Keratinocyte (primary cell): ENCODE results near the gene APOA5.

Experiments
- CTCF ChIP-seq, 3 experiments: IDR thresholded peaks in 1 of 3; conservative IDR thresholded peaks in 1 of 3; optimal IDR thresholded peaks in 1 of 3; 2 replicates in 2 of 3; 3 replicates in 1 of 3; pipeline versions ENCODE3 to v1.5.1; 2011; ENCODE audit warnings: low read length in 3 of 3, mild to moderate bottlenecking in 3 of 3, moderate library complexity in 2 of 3, control low read depth in 1 of 3, inconsistent platforms in 1 of 3; ENCODE audit not compliant: insufficient read depth in 2 of 3; ENCODE audit errors: extremely low read depth in 1 of 3
- EZH2 ChIP-seq: IDR thresholded peaks from one replicate; pipeline ENCODE4 v1.6.1; 2012; ENCODE audit warnings: inconsistent platforms, mild to moderate bottlenecking, low read length, moderate library complexity

- TF ChIP-seq CTCF (optimal IDR thresholded peaks at IDR 0.05 in 1 of 3, IDR thresholded peaks at IDR 0.05 in 1 of 3, conservative IDR thresholded peaks at IDR 0.05 in 1 of 3; ENCODE audit: extremely low read depth in 1 of 3, insufficient read depth in 2 of 3, low read length in 3 of 3), result no peak
- no peak for TF ChIP-seq EZH2
These were observed 35.2 kb upstream of the APOA5 start for GRCh38 chr11:116826751-116827431.
